T follicular helper cell (primary cell): ENCODE data around the gene LIN37.

ENCODE experiments used
- DNase-seq: peaks from one replicate; pipeline ENCODE4 v3.0.0-alpha.2; 2020; ENCODE audit warnings: low read depth

LIN37 gene

DNA sequence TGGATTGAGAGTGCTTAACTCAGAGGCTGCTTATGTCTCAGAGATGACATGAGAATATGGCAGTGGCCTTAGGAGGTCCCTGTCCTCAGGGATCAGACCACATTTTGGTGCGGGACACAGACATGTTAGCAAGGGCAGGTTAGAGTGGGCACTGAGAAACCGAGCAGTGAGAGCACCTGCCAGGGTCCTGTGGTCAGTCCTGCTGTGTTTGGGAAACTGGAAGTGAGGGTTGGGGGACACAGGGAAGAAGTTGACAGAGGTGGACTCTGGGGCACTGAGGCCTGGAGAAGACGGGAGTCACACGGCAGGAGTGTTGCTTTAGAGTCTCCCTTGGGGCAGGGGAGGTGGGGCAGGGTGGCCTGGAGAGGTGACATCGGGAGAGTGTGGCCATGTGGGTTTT is 13.5 kb upstream of the LIN37 start:
- DNase-seq, result no peak

DNA sequence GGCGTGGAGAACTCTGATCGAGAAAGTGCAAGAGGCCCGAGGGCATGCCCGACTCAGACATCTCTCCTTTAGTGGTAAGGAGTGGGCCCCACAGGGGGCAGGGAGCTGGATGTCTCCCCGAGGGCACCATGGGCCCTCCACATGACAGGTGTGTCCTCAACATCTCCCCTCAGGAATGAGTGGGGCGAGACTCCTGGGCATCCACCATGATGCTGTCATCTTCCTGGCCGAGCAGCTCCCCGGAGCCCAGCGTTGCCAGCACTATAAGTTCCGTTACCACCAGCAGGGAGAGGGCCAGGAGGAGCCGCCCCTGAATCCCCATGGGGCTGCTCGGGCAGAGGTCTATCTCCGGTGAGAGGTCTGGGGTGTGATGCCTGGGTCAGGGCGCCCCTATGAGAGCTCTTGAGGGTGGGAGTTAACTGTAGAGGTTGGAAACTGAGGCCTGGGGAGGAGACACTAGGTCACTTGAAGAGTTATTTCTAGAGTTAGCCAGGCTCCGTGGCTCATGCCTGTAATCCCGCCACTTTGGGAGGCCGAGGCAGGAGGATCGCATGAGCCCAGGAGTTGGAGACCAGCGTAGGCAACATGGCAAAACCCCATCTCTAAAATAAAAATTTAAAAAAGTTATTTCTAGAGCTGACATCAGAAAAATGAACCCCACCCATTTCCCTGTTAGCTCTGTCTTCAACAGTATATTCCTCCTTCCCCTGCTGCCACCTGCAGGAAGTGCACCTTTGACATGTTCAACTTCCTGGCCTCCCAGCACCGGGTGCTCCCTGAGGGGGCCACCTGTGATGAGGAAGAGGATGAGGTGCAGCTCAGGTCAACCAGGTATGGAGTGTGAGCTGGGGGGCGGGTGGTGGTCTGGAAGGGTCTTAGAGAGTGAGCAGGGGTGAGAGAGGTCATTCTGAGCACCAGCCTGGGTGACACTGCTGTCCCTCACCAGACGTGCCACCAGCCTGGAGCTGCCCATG is 11.2 kb upstream of the LIN37 start:
- no peak for DNase-seq

- no peak for DNase-seq
Observed at GRCh38 chr19:35738021-35738886, 10.1 kb upstream of the LIN37 start.

GRCh38 chr19:35738887-35739229 is 9.5 kb upstream of the LIN37 start:
- no peak for DNase-seq

GRCh38 chr19:35739275-35740107 is 8.9 kb upstream of the LIN37 start:
- DNase-seq, result no peak

DNA sequence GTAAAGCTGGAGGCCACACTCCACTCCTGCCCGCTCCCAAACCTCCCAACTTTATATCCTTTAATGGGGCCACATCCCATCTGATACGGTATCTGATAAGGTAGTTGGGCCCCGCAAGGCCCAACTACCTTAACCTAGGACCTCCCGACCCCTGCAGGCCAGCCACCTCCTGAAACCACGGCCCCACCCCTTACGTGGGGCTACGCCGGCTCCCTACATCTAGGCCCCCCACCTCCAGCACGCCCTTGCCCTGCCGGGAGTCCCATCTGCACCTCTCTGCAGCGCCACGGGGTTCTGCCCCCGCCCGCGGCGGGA is 8.3 kb upstream of the LIN37 start:
- no peak for DNase-seq

DNA sequence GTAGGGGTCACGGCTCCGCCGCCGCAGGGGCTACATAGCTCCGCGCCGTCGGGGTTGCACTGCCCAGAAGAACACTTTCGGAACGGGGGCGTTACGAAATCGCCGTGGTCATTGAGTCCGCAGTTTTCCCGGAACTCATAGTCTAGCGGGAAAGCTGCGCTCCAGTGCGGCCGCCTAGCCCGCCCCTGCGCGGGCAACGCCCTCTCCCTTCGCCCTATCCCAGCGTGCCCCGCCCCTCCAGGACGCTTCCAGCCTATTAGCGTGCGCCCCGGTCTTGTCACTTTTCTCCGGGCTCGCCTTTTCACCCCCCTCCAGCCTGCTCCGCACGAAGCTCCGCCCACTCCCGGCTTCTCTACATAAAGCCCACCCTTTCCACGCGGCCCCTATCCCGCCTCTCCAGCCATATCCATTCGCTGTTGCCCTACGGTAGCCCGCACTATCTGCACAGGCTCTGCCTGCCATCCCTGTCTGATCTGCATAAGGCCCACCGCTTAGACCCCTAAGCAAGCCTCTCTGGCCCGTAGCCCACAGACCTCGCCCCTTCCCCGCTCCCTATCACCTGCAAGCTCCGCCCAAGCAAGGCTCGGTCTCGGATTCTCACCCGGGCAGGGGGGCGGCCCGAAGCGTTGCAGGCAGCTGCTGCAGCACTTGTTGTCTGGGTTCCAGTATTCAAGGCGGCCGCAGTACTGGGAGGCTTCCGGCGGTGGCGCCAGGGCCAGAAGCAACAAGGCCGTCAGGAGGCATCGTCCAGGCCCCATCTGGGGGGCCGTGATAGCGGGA is 7.8 kb upstream of the LIN37 start:
- DNase-seq, result peak; percentile 93

GRCh38 chr19:35741203-35741515 is 7.2 kb upstream of the LIN37 start:
- no peak for DNase-seq

DNA sequence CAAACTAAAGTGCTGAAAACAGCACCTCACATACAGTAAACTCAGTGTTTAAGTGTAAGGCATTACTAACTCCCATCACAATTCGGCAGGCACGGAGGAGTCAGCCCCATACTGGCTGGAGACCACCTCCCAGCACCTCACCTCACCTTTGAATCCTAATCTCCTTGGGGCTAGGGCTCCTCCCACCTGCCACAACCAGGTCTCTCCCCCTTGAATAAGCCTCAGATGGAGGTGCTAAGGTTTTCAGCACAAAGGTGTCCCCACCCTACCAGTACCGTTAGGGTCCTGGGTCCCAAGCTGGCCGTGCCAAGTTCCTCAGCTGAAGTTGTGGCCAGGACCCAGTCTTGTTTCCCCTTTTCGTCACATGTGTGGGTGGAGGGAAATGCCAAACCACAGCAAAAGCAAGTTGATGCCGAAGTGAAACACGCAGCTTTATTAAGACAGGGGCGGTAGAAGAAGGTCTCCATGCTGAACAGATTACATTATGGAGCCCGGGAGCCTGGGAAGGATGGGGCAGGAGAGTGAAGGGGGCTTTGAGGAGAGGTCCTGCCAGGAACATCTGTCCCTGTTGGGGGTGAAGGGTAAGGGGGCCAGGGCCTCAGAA is 6.2 kb upstream of the LIN37 start, which contains the start of gene IGFLR1:
Gene IGFLR1, minus strand, starts transcription at position 332 of the 604 bp plus-strand sequence. CDS start 1,272 bp downstream, outside the sequence.
- DNase-seq, result peak; percentile 48

DNA sequence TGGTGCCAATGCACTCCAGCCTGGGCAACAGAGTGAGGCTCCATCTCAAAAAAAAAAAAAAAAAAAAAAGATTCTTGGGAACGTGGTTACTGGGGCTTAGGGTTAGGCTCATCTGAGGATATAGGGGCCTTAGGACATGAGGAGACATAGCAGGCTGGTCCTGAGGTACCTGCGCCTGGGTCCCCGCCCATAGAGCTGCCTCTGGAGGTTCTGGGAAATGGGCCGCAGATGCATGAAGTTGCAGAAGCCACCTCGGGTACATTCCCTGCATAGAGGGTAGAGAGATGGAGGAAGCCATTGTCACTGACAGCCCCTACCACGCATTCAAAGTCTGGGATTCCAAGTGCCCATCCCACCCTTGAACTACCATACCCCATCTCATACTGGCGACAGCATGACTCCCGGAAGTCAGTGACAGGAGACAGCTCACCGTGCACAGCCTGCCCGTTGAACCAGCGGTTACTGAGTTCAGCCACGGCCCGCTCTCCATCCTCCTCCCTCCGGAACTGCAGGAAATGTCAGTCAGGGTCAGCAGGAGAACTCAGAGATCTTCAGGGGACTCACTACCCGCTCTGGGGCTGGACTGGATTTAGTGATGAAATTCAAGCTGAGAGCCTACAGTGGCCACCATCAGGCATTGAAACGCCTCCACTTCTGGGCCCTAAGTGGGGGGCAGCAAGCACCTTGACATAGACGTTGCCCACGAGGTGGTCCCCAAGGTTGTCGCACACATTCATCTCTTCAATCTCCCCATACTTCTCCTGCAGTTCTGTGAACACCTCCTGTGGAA is 4.5 kb upstream of the LIN37 start:
- DNase-seq, result no peak

DNA sequence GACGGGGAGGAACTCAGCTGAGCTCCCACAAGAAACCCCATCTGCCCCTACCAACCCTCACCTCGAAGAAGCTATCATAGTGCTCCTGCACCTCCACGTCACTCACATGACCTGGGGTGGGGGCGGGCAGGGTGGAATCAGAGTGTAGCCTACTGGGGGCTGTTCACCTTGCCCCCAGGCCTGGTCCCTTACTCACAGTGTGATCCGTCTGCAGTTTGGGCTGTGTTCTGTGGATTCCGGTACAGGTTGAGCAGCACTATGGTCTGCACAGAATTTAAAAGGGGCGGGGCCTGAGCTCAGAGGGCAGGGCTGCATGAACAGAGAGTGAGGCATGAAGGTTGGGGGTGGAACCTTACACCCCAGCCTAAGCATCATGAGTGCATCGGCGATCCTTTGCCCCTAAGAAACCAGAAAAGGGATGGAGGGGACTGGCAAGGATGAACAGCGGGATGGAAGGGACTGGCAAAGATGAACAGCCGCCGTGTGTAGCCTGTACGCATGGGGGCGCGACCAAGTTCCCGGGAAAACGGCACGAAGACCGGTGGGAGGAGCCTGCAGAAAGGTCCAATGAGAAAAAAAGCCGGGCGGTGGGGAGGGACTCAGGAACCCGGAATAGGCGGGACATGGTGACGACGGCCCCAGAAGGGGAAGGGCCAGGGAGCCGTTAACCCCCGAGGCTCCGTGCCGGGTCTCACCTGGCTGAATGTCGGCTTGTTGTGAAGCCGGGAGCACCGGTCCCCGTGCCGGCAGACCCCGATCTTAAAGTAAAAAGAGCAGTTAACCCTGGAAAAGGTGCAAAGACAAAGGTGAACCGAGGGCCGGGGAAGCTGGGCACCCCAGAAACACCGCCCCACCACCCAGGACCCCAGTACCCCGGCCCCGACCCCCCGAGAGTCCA is 3.7 kb upstream of the LIN37 start:
- DNase-seq, result peak; percentile 91

- DNase-seq, result peak; percentile 95
Observed at GRCh38 chr19:35745328-35746086, 2.9 kb upstream of the LIN37 start, which contains the start of the genes PSENEN and U2AF1L4. Gene PSENEN, plus strand, starts transcription at chr19:35745651. Its CDS starts 280 bp downstream, at chr19:35745931. Gene U2AF1L4, minus strand, starts transcription at chr19:35745418. Its CDS starts 27 bp downstream, at chr19:35745391.

GRCh38 chr19:35746087-35746462 is 2.3 kb upstream of the LIN37 start:
- no peak for DNase-seq

DNA sequence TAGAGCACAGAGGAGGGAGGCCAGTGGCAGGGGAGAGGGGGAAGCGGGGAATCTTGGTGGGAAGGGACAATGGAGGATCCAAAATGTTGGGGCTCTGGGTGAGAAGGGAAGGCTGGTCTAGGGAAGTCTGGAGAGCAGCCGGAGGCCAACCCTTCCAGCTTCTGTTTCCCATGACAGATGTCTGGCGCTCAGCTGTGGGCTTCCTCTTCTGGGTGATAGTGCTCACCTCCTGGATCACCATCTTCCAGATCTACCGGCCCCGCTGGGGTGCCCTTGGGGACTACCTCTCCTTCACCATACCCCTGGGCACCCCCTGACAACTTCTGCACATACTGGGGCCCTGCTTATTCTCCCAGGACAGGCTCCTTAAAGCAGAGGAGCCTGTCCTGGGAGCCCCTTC is 1.8 kb upstream of the LIN37 start:
- no peak for DNase-seq

DNA sequence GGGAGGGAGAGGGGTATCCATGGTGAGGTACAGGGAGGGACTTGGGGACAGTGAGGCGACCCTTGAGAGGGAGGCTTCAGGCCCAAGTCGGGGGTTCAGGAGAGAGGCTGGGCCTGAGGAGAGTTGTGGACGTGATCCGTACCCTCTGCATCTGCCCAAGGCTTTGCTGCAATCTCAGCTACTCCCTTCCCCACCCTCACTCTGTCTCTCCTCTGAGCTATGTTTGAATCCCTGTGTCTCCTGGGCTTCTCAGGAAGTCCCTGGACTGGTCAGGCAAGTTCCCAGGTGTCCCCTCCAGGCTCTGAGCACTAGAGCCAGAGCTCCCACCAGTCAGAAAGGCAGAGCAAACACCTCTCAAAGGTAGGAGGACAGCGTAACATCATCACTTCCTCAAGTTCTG is 1.8 kb downstream of the LIN37 start:
- no peak for DNase-seq

DNA sequence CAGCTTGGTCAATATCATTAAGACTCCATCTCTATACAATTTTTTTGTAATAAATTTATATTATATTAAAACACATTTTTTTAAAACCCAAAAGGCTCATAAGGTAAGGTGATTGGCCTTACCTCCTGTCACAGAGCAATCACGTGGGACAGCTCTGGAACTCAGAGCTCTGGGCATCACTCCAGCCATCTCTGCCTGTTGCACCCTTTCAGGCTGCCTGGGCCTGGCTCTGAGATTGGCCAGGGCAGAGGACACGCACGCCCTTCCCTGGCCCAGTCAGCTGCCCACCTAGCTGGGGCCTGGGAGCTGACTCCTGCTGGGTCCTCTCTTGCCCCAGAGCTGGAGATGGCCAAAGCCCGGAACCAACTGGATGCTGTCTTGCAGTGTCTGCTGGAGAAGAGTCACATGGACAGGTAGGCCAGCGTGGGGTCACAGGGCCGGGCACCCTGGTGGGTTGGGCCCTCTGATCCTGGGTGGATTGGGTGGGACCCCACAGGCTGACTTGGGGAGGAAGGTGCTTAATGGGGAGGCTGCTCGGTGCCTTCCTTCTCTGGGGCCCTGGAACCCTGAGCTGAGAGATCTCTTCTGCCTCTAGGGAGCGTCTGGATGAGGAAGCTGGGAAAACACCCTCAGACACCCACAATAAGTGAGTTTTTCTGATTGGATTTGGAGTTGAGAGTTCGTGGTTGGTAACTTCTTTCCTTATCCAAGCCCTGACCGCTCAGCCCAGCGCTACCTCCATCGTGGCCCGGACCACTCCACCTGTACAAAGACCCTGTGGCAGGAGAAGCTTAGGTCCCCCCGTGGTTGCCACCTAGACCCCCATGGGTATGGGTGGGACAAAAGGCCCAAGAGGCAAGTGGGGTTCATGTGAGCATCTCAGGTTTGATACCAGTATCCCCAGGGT is 3.7 kb downstream of the LIN37 start:
- no peak for DNase-seq

- DNase-seq, result no peak
Observed at GRCh38 chr19:35752746-35753350, 4.5 kb downstream of the LIN37 start.
